Measurements from ENCODE around the gene CAMTA1.

DNA sequence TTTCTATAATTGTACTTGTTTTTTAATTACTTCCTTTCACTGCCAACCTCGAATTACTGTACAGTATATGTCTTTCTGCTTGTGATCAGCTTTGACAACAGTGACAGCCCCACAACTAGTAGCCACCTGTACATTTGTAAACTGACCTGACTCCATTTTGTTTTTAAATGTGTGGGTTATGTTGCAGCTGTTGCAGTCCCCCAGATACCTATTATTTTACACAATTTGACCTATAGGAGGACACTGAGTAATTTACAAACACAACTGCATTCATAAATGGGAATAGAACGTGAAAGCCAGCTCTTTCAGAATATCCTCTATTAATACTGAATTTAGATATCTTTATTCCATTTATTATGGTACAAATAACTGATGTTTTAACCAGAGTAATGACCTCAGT is 983.3 kb downstream of the CAMTA1 start:
- TF ChIP-seq POLR2A (IDR thresholded peaks at IDR 0.05; ENCODE audit: low read length) (no peak), GATA1 (IDR thresholded peaks at IDR 0.05; ENCODE audit: low read depth, low read length) (no peak)

Data from erythroblast (primary cell).